HepG2 (cell line): ENCODE data around the gene CHAF1A. TPM values are rescaled to one million over a fixed set of nuclear protein-coding genes. Genes with fewer than 3 reads are reported as not detected.
A peak's percentile ranks its signal among the peaks of the same experiment; 100 is the strongest.

ENCODE experiments used
- ATM ChIP-seq: fragments of 450-650 bp; IDR thresholded peaks from 2 replicates; pipeline ENCODE4 v1.7.1; 2017; ENCODE audit warnings: mild to moderate bottlenecking, borderline replicate concordance
- GTF2F1 ChIP-seq: fragments of 150-350 bp; IDR thresholded peaks from 2 replicates; pipeline ENCODE4 v1.6.1; 2014; ENCODE audit warnings: low read length
- HNRNPL ChIP-seq: fragments of 200-400 bp; formaldehyde crosslinking; IDR thresholded peaks from 2 replicates; pipeline ENCODE4 v1.6.1; 2017; ENCODE audit warnings: mild to moderate bottlenecking, low read depth, low read length
- KLF11 ChIP-seq: IDR thresholded peaks from 2 replicates; pipeline ENCODE4 v1.6.1; 2016; ENCODE audit warnings: missing compliant biosample characterization
- MAFF ChIP-seq: IDR thresholded peaks from 2 replicates; pipeline ENCODE4 v1.6.1; 2011; ENCODE audit warnings: low read depth, low read length, improper control_type of control experiment
- MXI1 ChIP-seq: IDR thresholded peaks from 3 replicates; pipeline ENCODE4 v1.6.1; 2012; ENCODE audit warnings: low read depth, low read length, inconsistent platforms, borderline replicate concordance
- NR2F1 ChIP-seq, 2 experiments: fragments of 450-650 bp in 1 of 2; formaldehyde crosslinking in 1 of 2; IDR thresholded peaks; 2 replicates each; pipeline versions ENCODE4 v1.5.0 to v1.6.1; 2016 to 2020; ENCODE audit warnings: mild to moderate bottlenecking in 1 of 2, missing compliant biosample characterization in 1 of 2, missing genetic modification reagents in 1 of 2, moderate library complexity in 1 of 2
- RNF2 ChIP-seq: fragments of 450-650 bp; conservative IDR thresholded peaks from 2 replicates; pipeline ENCODE4 v1.6.1; 2016; ENCODE audit warnings: low read depth
- SP140L ChIP-seq: sonication (generic); formaldehyde crosslinking; IDR thresholded peaks from 2 replicates; pipeline ENCODE4 v1.4.0; 2020; ENCODE audit warnings: missing genetic modification reagents, borderline replicate concordance
- SRF ChIP-seq: IDR thresholded peaks from 2 replicates; pipeline ENCODE4 v1.6.1; 2011; ENCODE audit warnings: mild to moderate bottlenecking, low read depth, low read length, moderate library complexity
- TAF1 ChIP-seq: sonication (generic); formaldehyde crosslinking; IDR thresholded peaks from 2 replicates; pipeline ENCODE4 v1.4.0; 2020; ENCODE audit warnings: missing genetic modification reagents
- TFDP2 ChIP-seq: sonication (generic); formaldehyde crosslinking; IDR thresholded peaks from 2 replicates; pipeline ENCODE4 v1.4.0; 2020; ENCODE audit warnings: missing genetic modification reagents
- TMF1 ChIP-seq: sonication (generic); formaldehyde crosslinking; IDR thresholded peaks from 2 replicates; pipeline ENCODE4 v1.8.1; 2022; ENCODE audit warnings: low read depth, missing genetic modification reagents
- YEATS4 ChIP-seq: sonication (generic); formaldehyde crosslinking; IDR thresholded peaks from 2 replicates; pipeline ENCODE4 v1.4.0; 2020; ENCODE audit warnings: missing genetic modification reagents, borderline replicate concordance
- ZFP62 ChIP-seq: sonication (generic); formaldehyde crosslinking; IDR thresholded peaks from 2 replicates; pipeline ENCODE4 v1.4.0; 2020; ENCODE audit warnings: missing genetic modification reagents
- ZFP90 ChIP-seq: sonication (generic); formaldehyde crosslinking; IDR thresholded peaks from 2 replicates; pipeline ENCODE4 v1.8.0; 2022; ENCODE audit warnings: missing genetic modification reagents, mild to moderate bottlenecking, inconsistent platforms, borderline replicate concordance
- ZFY ChIP-seq: sonication (generic); formaldehyde crosslinking; IDR thresholded peaks from 2 replicates; pipeline ENCODE4 v1.4.0; 2020; ENCODE audit warnings: missing genetic modification reagents
- ZNF513 ChIP-seq: sonication (generic); formaldehyde crosslinking; conservative IDR thresholded peaks from 2 replicates; pipeline ENCODE4 v1.5.0; 2020; ENCODE audit warnings: missing genetic modification reagents
- ZNF672 ChIP-seq: sonication (generic); formaldehyde crosslinking; IDR thresholded peaks from 2 replicates; pipeline ENCODE4 v1.8.1; 2022; ENCODE audit warnings: missing genetic modification reagents
- ZNF691 ChIP-seq: sonication (generic); formaldehyde crosslinking; IDR thresholded peaks from 2 replicates; pipeline ENCODE4 v1.4.0; 2020; ENCODE audit warnings: missing genetic modification reagents, low read depth, mild to moderate bottlenecking, borderline replicate concordance
- polyA plus RNA-seq, 8 experiments: library from polyadenylated mRNA; depleted of rRNA in 3 of 8; stranded (reverse) in 7 of 8; unstranded in 1 of 8; fragments of >200 nt; fragmentation: Illumina TruSeq in 4 of 8; extraction: Trizol in 4 of 8; gene quantifications; 2 replicates each; pipeline versions ENCODE4 v1.2.1 to v1.2.3, GENCODE V29; 2011 to 2016; ENCODE audit warnings: low read depth in 4 of 8, missing spikeins in 1 of 8, mixed read lengths in 1 of 8; ENCODE audit not compliant: insufficient read depth in 1 of 8
- total RNA-seq, 5 experiments: library from RNA; depleted of rRNA; stranded (reverse); fragments of >200 nt; fragmentation: Illumina TruSeq; extraction: Trizol; gene quantifications; 2 replicates each; pipeline ENCODE4 v1.2.3, GENCODE V29; 2016; ENCODE audit warnings: low read depth in 1 of 5
- TF ChIP-seq, protein P1 (sequence below): fragments of 450-650 bp; IDR thresholded peaks from 2 replicates; pipeline ENCODE4 v1.6.1; 2016
- TF ChIP-seq, protein P2 (sequence below): sonication (generic); formaldehyde crosslinking; IDR thresholded peaks from 2 replicates; pipeline ENCODE4 v1.5.1; 2020; ENCODE audit warnings: missing genetic modification reagents, mild to moderate bottlenecking, borderline replicate concordance

The CHAF1A gene
- total and polyA plus RNA-seq, 2 of the 13 experiments (the other 11 are each of a cell fraction or from before 2014, with no cell fraction given), result 11.0 to 34.8 TPM

DNA sequence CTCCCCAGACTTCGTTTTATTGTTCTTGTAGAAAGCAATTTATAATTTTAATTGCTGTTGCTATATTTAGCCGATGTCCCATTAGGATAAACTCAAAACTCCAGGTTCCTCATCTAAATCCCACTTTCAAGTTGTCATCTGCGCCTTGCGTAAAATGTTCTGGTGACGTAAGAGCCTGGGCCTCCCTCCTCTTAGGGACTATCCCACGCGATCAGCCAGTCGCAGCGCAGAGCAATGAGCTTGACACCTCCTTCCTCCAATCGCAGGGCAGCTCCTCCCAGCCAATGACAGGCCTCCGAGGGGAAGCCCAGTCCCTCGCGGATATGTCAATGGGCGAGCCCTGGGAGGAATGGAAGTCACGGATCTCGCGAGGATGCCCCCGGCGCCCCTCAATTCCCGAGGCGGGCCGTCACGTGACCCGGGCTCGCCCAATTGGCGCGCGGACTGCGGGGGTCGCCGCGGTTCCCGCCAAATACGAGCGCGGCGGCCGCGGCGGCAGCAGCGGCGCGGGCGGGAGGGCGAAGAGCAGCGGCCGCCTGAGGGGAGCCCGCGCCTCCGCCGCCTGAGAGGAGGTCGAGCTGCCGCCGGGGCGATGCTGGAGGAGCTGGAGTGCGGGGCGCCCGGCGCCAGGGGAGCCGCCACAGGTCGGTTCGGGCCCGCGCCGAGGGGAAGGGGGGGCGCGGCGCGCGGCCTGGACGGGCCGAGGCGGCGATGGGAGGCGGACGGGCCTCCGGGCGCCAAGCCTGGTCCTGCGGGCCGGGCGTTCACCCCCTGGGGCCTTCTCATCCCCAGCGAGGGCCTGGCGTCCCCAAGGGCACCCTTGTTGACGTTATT is at the start of gene CHAF1A (continued):
- TF ChIP-seq, protein P1, sequence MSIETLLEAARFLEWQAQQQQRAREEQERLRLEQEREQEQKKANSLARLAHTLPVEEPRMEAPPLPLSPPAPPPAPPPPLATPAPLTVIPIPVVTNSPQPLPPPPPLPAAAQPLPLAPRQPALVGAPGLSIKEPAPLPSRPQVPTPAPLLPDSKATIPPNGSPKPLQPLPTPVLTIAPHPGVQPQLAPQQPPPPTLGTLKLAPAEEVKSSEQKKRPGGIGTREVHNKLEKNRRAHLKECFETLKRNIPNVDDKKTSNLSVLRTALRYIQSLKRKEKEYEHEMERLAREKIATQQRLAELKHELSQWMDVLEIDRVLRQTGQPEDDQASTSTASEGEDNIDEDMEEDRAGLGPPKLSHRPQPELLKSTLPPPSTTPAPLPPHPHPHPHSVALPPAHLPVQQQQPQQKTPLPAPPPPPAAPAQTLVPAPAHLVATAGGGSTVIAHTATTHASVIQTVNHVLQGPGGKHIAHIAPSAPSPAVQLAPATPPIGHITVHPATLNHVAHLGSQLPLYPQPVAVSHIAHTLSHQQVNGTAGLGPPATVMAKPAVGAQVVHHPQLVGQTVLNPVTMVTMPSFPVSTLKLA, result peak; percentile 61; the same call in 1 of the 2 replicates
- TF ChIP-seq RNF2 (peak; percentile 92; the same call in 1 of the 2 replicates), ZFP90 (CRISPR knock-in tag) (0 out of 2 replicates have a peak, but pooled peaks have one; percentile 11), ATM (no peak), YEATS4 (CRISPR knock-in tag) (peak; percentile 67; the same call in 1 of the 2 replicates), SP140L (no peak), ZNF513 (no peak), GTF2F1 (peak; percentile 73; the same call in 1 of the 2 replicates), NR2F1 (CRISPR knock-in tag; IDR thresholded peaks at IDR 0.05) (peak; percentile 87 to 91), MAFF (peak; percentile 17; the same call in 1 of the 2 replicates), TAF1 (peak; percentile 12; the same call in 1 of the 2 replicates), TFDP2 (CRISPR knock-in tag) (peak; percentile 98), ZFP62 (CRISPR knock-in tag) (no peak), KLF11 (CRISPR knock-in tag) (0 out of 2 replicates have a peak, but pooled peaks have one; percentile 12), ZNF691 (CRISPR knock-in tag) (0 out of 2 replicates have a peak, but pooled peaks have one; percentile 20), ZFY (CRISPR knock-in tag) (peak; percentile 76), ZNF672 (CRISPR knock-in tag) (no peak), MXI1 (peak; percentile 90; the same call in 2 of the 3 replicates), HNRNPL (no peak), SRF (peak; percentile 27; the same call in 1 of the 2 replicates), TMF1 (peak; percentile 91)
- TF ChIP-seq, protein P2, sequence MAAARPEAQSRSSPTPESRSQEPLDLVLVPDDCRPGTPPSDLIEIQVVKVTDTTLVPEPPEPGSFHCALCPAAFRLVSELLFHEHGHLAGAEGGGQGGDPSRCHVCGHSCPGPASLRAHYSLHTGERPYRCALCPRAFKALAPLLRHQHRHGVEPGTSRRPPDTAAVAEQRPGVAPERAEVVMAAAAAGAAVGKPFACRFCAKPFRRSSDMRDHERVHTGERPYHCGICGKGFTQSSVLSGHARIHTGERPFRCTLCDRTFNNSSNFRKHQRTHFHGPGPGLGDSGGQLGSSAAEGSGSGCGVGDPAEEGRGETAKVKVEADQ (CRISPR knock-in tag), result 0 out of 2 replicates have a peak, but pooled peaks have one; percentile 15
